HG03025 (cell line): ENCODE results near the gene KCNN3.

Experiments
- ATAC-seq: cut with Tn5 transposase; IDR thresholded peaks from one replicate; pipeline ENCODE4 v1.9.1; 2021; ENCODE audit warnings: mild to moderate bottlenecking, moderate library complexity; ENCODE audit not compliant: unreplicated experiment, low FRiP score

KCNN3 gene

DNA sequence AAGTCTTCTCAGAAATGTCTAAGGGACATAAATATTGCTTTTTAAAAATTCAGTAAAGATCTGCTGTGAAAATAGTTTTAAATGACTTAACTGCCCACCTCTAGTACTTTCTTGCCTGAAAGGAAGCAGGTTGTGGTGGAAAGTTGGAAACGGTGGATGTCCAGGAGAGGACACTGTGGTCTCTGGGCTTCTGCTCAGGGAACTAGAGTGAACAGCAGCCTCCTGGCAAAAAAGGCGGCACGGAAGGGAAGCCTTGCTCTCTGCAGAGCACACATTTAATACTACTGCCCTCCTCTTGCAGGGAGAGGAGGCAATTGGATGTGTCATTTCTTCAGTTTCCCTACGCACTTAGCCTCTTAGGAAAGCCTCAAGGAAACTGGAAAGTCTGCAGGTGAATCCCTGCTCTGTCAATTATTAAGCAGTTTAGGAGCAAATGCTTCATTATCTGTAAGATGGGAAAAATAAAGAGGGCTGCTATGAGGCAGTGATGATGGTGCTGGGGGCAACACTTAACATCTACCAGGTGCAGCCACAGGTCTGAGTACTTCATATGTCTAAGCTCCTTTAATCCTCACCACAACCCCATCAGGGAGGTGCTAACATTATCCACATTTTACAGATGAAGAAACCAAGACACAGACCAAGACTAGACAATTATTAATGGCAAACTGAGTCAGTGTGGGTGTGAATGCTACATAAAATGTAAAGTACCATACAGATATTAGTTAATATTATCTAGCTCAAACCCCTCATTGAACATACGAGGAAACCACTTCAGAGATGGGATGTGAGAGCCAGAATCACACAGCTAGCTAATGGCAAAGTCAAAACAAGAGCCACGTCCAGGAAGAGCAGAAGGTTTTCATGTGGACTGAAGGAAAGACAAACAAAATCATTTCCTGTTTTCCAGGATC is 153.2 kb downstream of the KCNN3 start:
- no peak for ATAC-seq

DNA sequence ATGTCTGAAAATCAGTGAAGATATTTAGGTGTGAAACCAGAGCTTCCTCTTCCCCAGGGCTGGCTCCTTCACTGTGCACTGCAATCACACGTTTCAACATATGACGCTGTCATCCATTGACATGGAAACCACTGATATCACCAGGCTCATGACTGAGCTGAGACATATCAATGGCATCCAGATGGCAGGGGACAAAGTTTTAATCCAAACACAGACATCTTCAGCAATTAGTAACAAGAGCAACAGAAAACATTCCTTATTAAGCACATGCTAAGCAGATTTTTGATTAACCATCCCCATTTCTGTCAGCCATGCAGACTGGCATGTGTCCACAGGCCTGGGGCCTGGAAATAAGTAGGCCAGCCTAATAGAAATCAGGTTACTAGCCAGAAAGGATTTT is 154.1 kb downstream of the KCNN3 start:
- no peak for ATAC-seq

GRCh38 chr1:154715385-154715784 is 154.7 kb downstream of the KCNN3 start:
- ATAC-seq = no peak

- ATAC-seq = no peak
These were observed 155.4 kb downstream of the KCNN3 start for GRCh38 chr1:154714638-154715037.

GRCh38 chr1:154714052-154714623 is 155.9 kb downstream of the KCNN3 start:
- ATAC-seq = no peak

- no peak for ATAC-seq
These were observed 157.1 kb downstream of the KCNN3 start for GRCh38 chr1:154713005-154713404.

DNA sequence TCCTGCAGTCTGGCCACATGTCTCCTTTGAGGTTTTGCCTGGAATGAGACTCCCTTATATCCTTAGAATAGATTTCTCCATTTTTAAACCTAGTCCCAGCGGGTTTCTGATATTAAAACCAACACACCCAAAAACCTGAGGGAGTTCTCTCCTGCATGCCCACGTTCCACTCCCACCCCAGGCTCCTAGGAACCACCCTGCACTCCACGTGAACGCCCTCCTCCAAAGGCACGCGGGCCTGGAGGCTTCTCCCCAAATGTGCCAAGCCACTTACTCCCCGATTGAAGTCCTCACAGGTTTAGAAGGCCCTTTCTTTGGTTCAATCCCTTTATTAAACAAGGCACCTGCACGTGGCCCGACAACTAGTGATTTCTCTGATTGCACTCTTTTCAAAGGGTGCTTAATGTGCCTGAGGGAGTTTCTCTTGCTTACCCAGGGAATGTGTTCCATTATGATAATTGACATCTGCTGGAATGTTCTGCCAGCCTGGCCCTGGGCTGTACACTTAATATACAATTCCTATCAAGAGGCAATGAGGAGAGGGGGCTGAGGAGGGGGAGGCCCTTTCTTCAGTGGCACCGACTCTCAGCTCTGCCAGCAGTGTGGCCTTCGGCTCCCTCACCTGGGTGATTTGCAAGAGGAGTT is 157.8 kb downstream of the KCNN3 start:
- ATAC-seq = no peak

- ATAC-seq = no peak
These were observed 158.7 kb downstream of the KCNN3 start for GRCh38 chr1:154711416-154711815.

DNA sequence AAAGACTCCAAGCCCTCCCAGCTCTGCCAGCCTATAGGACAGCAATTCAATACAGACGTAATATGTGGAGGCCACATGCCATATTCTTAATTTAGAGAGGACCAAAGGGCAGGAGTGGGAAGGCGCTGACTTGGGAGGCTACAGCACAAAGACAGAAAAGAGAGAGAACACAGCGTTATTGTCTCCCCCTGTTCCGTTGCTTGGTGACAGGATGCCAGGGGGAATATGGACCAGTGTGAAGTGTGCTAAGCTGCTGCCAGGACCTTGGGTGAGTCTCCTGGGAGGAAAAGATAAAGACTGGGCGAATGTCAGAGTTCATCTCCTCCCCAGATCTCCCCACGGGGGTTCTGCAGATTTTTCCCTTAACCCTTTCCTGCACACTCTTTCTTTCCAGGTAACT is 160.0 kb downstream of the KCNN3 start:
- ATAC-seq = no peak

DNA sequence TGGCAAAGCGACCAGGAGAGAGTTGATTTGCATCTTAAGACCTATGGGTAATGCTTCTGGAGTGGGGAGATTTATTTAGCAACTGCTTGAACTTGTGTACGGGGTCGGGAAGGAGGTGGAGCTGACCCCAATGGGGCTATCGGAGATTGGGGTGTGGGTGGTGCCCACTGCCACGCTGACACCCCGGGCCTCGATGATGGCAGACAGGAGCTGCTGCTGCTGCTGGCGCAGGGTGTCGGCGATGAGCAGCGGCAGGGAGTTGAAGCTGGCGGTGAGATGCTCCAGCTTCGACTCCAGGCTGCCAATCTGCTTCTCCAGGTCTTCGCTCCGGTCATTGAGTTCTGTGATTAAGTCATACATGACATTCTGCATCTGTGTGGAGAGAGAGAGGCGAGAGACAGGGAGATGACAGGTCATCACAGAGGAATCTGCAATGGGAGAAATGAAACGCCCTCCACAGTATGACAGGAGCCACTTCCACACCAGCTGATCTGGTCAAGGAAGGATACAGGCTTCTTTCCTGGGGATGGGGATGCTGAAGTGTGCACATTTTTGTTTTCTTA is 162.1 kb downstream of the KCNN3 start:
- no peak for ATAC-seq

GRCh38 chr1:154706851-154707250 is 163.2 kb downstream of the KCNN3 start:
- no peak for ATAC-seq

- ATAC-seq = no peak
These were observed 164.5 kb downstream of the KCNN3 start for GRCh38 chr1:154705544-154705943.

DNA sequence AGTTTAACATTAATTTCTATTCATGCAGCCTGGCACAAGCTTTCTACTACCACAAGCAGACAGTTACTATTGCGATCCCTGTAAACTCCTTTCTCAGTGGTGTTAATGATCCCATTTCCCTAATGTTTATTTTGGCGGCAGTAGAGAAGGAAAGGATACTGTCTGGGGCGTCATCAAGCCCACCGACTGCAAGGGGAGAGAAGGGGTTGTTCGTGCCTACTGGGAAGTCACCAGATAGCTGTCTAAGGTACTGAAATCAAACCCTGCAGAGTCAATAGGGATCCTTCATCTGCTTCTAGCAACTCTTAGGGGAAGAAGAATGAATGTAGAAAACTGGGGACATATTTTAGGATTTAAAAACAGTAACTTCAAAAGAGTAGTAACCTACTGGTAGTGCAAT is 166.9 kb downstream of the KCNN3 start:
- no peak for ATAC-seq

- no peak for ATAC-seq
These were observed 171.6 kb downstream of the KCNN3 start for GRCh38 chr1:154698320-154699096.

DNA sequence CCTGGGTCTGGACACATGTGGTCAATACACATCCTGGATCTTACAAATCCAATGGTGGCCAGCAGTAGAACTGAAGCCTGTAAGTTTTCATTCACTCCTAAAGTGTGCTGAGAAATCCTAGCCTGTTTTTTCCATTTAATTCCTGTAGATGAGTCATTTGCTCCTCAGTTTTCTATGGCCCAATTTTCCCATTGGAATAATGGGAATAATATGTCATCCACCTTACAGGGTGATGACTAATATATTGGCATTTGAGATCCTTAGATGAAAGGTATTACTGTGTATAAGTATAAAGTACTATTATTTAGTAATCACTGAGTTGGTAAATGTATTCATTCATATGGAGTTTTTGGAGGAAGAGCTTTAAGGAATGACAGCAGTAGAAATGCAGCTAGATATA is 172.4 kb downstream of the KCNN3 start:
- no peak for ATAC-seq

DNA sequence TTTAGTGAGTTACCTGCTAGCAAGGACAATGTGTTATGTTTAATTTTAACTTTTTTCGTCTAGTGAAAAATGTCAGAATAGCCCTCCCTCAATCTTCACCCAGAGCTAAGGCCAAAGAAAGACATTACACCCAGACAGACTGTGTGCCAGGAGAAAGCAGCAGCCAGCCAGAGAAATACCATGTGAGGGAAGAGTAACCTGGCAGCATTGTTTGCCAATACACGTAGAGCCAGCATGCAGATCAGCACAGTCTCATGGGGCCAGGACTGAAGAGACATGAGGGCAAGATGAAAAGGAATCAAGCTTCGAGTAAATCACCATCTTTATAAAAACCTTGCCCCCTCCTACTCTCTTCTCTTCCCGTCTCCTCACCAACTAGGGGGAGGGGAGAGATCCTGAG is 173.6 kb downstream of the KCNN3 start:
- no peak for ATAC-seq

- no peak for ATAC-seq
These were observed 174.1 kb downstream of the KCNN3 start for GRCh38 chr1:154695985-154696384.

GRCh38 chr1:154694995-154695394 is 175.1 kb downstream of the KCNN3 start:
- ATAC-seq = no peak

- ATAC-seq = no peak
These were observed 181.0 kb downstream of the KCNN3 start for GRCh38 chr1:154689083-154689482.

DNA sequence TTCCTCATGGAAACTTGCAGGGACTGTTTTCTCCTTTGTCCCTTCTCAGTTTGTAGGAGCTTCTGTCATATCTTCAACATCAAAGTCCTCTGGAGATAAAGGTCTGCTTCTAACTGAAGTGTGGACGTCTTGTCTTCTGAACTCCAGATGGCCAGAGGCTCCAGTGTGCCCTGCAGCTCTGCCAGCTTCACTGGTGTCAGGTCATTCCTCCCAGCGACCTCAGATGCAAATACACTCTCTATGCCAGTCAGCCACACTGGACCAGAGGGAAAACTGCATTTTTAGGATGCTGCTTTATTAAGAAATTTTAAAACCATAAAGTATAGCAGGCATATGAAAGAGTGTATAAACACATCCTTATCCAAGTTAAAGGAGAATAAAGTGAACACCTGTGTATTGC is 183.6 kb downstream of the KCNN3 start:
- no peak for ATAC-seq

- ATAC-seq = no peak
These were observed 186.3 kb downstream of the KCNN3 start for GRCh38 chr1:154683820-154684219.
